ENCODE data around the gene TRIP12.

The TRIP12 gene

DNA sequence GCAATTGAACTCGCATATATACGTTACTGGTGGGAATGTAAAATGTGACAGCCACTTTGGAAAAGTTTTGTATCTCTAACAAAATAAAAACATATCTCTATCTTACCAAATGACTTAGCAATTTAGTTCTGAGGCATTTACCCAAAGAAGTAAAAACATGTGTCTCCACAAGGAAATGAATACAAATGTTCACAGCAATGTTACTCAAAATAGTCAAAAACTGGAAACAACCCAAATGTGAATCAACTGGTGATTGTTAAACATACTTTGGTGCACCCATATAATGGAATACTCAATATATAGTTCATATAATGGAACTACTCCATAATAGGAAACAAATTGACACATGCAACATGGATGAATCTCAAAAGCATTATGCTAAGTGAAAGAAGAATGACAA lies 137.0 kb downstream of the TRIP12 start:
- no peak for TF ChIP-seq CTCF (IDR thresholded peaks at IDR 0.05; ENCODE audit: low read depth, low read length)

GRCh38 chr2:229783108-229783721 lies 138.6 kb downstream of the TRIP12 start:
- no peak overlapping the region for H3K4me3 ChIP-seq (ENCODE audit: low read depth, low read length)
- TF ChIP-seq CTCF (IDR thresholded peaks at IDR 0.05; ENCODE audit: low read depth, low read length) = no peak

More for the DNA sequence above, 137.0 kb downstream of the TRIP12 start:
- no peak overlapping the region for H3K4me3 ChIP-seq (ENCODE audit: low read depth, low read length)

DNA sequence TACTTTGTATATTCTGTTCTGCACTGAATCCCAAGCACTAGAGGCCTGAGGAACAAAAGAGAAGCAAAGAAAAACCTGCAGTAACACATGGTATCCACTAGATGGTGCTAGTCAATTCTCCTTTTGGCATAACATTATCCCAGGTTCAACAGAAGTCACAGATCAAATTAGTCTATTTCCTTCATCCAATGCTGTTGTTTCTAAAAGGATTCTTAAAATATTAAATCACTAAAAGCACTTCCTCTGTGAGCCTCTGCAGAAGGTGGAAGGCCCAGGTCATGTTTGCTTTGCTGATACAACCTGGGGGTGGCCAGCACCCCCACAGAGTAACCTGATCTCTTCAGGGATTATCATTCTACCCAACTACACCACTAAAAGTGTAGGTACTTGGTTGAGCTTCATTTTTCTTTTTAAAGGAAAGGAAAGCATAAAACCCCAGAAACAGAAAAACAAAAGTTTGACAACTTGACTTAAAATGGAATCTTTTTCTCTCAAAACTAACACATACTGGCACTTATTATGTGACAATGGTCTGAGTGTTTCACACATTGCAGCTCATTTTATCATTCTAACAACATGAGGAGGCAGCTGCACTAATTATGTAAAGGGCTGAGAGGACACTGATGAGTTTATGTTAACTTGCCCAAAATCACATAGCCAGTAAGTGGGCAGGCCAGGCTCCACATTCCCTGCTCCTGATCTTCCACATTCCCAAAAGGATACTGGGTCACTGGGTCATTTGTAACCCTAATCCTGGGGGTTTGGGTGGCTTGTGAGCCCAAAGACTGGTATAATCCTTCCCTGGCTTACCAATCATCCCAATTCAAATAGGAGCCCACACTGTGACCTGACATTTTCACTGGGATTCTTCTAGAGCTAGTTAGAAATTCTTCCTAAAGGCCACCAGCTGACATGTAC lies 140.7 kb downstream of the TRIP12 start:
- H3K4me3 ChIP-seq (ENCODE audit: low read depth, low read length) = no peak overlapping the region
- peak; percentile 69 for TF ChIP-seq CTCF (IDR thresholded peaks at IDR 0.05; ENCODE audit: low read depth, low read length)

- no peak overlapping the region for H3K4me3 ChIP-seq (ENCODE audit: low read depth, low read length)
- no peak for TF ChIP-seq CTCF (IDR thresholded peaks at IDR 0.05; ENCODE audit: low read depth, low read length)
These were observed 142.2 kb downstream of the TRIP12 start for GRCh38 chr2:229779650-229780049.

- no peak for TF ChIP-seq CTCF (IDR thresholded peaks at IDR 0.05; ENCODE audit: low read depth, low read length)
- no peak overlapping the region for H3K4me3 ChIP-seq (ENCODE audit: low read depth, low read length)
These were observed 144.1 kb downstream of the TRIP12 start for GRCh38 chr2:229777716-229778115.

- no peak for TF ChIP-seq CTCF (IDR thresholded peaks at IDR 0.05; ENCODE audit: low read depth, low read length)
- no peak overlapping the region for H3K4me3 ChIP-seq (ENCODE audit: low read depth, low read length)
These were observed 146.0 kb downstream of the TRIP12 start for GRCh38 chr2:229775614-229776313.
